HT-29 (cell line): ENCODE measurements around the gene CAMK1. TPM values are rescaled to one million over a fixed set of nuclear protein-coding genes. Genes with fewer than 3 reads are reported as not detected.

Experiments used
- DNase-seq: peaks from one replicate; pipeline ENCODE4 v3.0.0-alpha.2; 2015; ENCODE audit warnings: low spot score
- total RNA-seq: library from RNA; depleted of rRNA; stranded (reverse); fragments of >200 nt; shearing (Covaris generic); gene quantifications from 2 replicates; pipeline ENCODE4 v1.2.3, GENCODE V29; 2014

Gene CAMK1
- total RNA-seq, 1 experiment from 2014 or later: 3.2 TPM

DNA sequence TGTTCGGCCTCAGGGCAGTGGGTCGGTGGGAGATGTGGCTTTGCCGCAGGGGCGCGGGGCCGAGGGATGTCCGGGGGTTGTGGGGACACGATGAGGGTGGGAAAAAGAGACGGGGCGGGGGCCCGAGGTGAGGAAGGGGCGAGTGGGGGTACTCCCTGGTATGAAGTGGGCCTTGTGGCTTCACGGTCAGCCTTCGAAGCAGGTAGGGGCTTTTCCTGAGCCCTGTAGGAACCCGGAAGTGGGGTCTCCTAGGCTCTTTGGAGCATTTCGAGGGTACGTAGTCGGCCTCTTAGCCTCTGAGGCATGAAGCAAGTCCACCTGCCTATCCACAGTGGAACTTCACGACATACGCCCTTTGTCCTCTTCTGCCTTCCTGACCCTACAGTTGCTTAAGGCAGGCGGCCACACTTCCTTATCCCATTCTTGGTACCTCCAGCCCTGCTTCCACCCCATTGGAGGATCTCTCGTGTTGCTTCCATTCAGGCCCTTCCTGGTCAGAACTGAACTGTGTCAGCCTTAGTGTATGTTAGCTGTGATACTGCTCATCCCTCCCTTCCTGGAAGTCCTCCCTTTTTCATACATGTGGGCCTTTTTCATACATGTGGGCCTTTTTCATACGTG lies 23.5 kb upstream of the CAMK1 start:
- DNase-seq: peak; percentile 54

DNA sequence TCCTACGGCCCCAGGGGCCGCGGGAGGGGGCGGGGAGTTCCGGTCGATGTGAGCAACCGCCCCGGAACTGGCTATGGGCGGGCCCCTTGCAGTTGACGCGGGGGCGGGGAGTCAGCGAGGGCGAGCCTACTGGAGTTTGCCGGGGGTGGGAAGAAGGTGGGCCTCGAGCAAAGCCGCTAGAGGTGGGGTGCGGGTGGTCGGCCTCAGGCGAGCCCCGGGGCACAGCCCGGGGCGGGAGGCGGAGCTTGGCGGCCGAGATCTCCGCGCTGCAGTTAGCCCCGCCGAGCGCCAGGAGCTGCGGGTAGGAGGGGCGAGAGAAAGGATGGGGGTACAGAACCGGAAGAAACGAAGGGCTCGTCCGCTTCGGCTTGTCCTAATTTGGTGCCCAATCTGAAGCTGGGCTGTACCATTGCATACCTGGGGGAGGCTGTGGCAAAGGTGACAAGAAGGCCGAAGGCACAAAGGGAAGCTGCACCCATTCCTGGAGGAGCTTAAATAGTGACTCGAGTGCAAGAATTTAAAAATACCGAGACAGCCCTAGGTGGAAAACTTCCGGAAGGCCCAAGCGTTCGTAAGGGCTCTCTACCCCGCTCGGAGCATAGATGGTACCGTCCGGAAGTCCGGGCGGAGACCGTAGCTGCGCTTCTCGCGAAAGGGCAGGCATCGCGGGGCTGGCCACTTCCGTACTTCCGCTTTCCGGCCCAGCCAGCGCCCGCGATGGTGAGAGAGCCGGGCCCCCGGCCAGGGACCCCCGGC lies 22.8 kb upstream of the CAMK1 start, which contains the start of the genes ARPC4 and TADA3:
Gene ARPC4 (plus strand): TSS at position 678 of the 756 bp plus-strand sequence. CDS start 40 bp downstream, at position 718.
Gene TADA3 (minus strand): TSS at position 69 of the 756 bp plus-strand sequence. CDS start 1,007 bp downstream, outside the sequence.
- DNase-seq: peak; percentile 91

DNA sequence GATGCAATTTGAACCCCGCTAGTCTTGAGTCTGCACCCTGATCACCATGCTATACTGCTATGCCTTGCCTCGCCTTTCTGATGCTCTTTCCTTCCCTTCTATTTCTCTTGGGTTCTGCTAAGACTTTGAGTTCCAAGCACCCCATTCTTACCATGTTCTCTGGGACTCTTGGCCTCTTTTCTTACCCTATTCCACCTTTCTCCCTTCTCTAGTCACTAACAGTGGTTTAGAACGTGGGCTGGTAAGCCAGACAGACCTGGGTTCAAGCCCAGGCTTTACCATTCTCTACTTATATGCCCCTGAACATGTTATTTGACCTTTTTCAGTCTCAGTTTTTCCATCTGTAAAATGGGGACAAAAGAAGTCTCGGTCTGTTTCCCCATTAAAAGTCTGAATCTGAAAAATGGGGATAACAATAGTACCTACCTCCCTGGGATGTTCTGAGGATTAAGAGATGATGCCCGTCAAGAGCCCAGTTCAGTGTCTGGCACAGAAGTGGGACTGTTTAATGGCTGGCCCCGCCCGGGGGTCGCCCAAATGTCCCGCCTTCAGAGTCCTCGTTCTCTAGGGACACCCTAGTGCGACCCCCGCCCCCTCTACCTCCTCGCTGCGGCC lies 22.1 kb upstream of the CAMK1 start:
- DNase-seq: no peak

DNA sequence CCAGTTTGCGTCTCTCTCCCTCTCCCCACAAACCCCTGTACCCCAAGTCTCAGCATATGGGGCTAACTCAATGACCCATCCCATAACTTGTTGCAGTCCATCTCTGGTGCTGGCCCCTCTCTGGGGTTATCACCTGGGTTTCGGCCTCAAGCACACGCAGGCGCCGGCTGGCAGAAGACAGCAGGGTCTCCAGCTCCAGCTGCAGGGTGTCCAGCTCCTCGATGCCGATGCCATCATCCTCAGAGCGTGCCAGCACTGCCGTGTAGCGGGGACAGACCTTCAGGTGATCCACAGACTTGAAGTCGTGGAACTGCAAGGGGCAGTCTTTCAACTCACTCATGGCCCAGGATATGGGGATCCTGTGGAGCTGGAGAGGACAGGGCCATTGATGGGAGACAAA lies 21.4 kb upstream of the CAMK1 start:
- DNase-seq: no peak

DNA sequence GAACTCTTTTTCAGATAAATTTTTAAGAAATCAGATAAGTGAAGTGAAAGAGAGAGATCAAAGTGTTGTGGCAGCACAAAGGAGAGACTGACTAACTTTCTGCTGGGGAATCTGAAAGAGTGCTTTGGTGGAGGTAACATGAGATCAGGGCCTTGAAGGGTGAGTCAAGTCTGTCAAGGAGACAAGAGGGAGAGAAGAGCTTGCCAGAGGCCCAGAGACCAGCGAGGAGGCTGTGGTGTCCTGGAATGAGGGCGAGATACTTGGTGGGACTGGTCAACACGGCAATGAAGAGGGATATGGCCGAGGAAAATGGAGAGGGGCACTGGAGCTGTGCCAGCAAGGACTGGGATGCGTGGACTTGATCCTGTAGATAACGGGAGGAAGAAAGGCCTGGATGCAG lies 18.0 kb upstream of the CAMK1 start:
- no peak for DNase-seq

DNA sequence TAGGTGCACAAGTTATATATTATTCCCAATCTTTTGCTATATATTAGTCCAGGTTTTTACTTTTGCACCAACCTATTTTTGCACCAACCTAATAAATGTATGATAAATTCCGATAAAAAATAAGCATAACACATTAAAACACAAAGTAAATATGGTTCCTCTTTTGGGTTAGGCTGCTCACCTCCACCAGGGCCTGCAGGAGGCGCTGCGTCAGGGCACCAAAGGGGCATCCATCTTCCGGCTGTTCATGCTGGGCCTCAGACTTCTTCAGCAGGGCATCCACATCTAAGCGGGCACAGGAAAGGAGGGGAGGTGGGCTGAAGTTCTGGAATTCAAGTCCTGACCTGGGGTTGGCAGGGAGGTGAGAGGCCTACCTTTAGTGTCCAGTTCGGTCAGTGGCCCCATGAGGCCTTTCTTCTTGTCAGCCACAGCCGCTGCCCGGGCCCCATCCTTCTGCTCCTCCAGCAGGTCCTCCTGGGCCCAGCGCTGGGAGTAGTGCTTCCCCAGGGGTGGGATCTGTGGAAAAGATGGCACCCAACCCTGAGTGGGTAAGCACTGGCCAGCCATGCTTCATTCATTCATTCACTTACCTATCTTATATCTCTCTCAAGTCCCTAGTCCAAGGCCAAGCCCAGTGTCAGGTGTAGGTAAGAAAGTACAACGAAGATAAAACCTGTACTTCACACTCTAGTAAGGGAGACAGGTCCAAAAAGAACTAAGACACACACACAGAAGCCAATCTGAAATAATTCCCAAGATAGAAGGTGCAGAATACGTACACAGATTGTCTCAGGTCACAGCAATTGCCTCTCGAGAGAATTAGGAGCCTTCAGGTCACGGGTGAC lies 17.3 kb upstream of the CAMK1 start:
- no peak for DNase-seq

DNA sequence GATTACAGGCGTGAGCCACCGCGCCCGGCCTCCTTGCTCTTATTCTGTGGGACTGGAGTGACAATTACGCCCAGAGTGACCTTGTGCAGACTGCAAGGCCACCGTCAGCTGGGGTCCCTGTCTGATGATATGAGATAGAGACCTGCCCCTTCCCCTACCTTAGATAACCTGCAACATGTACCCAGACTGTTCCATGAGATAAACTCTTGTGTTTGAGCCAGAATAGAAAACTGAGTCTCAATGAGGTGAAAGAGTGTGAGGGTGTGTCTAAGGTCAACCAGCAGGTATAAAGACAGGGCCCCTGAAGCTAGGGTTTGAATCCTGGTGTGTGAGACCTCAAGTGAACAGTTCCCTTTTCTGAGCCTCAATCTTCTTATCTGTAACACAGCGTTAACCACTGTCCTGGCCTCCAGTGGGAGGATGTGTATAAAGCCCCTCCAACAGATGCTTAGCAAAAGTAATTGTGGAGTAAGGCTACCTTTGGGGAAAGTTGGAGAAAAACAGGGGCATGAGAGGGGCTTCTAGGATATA lies 16.5 kb upstream of the CAMK1 start:
- no peak for DNase-seq

DNA sequence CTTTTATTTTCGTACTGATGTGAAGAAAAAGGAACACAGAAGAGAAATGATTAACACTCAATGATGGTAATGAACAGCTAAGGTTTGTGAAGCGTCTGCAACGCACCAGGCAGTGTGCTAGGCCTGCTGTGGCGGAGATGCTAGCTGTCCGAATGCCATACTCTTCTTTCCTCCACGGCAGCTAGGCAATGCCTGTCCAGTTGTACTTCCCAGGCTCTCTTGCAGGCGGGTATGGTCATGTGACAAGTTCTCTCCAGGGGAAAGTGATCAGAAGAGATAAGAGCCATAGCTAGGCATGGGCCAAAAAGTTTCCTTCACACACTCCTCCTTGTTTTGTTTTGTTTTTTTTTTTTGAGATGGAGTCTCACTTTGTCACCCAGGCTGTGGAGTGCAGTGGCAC lies 15.9 kb upstream of the CAMK1 start:
- DNase-seq: no peak

DNA sequence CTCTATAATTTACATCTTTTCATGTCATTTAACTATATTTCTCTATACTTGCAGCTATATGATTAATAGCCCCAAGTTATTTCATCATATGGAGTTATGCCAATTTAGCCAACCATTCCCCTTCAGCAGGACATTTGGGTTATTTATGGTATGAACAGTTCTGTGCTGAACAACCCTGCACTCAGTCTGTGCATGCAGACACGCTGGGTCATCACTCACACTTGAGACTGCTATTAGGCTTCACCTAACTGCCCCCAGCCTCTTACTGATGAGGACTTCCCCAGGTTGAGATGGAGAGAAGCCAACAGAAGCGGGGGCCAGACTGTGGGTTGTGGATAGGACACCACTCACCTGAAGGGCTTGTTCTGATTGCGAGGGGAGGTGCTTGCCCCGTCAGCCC lies 15.2 kb upstream of the CAMK1 start:
- no peak for DNase-seq

DNA sequence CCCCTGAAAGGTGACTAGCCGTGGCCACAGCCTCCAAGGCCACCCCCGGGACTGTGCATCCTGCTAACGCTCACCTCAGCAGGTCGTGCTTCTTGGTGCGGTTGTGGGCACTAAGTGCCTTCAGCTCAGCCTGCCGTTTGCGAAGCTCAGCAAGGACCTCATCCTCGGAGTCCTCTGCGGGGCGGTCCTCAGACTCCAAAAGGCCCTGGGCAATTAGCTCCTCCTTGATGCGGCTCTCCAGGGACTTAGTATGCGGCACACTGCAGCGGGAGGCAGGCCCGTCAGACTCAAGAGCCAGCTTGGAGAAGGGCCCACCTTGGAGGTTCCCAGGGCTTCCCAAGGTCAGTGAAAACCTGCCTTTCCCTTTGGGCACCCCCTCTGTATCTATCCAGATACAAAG lies 14.2 kb upstream of the CAMK1 start:
- no peak for DNase-seq

DNA sequence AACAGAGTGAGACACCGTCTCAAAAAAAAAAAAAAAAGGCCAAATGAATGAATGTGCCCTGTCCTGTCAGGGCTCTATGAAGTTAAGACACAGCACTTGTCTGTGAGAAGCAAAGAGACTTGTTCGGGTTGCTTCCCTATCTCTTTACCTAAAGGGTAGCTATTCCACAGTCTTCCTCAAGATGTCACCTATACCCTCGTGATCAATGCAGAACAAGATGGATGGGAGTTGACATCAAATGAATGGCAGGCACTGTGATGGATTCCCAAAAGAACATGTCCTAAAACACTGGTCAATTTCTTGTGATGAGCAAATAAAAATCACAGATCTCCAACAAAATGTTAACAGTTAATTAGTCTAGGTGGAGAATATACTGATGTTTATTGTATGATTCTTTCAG lies 13.0 kb upstream of the CAMK1 start:
- DNase-seq: no peak

DNA sequence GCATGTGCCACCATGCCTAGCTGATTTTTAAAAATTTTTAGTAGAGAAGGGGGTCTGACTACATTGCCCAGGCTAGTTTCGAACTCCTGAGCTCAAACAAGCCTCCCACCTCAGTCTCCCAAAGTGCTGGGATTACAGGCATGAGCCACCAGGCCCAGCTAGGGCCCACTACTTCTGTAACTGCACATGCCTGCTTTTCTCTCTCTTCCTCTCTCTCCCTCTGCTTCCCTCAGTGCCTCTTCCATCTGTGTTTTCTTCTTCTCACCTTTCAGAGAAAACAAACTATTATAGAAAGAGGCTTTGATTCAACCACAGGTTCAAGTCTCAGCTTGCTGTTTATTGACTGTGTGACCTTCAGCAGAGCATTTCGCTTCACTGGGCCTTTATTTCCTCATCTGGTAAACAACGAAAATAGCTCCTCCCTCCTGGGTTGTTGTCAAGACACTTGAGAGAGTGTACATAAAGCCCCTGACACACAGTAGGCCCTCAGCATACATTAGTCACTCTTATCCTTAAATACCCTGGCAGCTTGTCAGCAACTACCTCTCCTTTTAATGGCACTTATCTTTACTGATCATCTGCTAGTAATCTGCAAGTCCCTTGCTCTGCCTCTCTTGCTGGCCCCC lies 12.3 kb upstream of the CAMK1 start:
- no peak for DNase-seq

DNA sequence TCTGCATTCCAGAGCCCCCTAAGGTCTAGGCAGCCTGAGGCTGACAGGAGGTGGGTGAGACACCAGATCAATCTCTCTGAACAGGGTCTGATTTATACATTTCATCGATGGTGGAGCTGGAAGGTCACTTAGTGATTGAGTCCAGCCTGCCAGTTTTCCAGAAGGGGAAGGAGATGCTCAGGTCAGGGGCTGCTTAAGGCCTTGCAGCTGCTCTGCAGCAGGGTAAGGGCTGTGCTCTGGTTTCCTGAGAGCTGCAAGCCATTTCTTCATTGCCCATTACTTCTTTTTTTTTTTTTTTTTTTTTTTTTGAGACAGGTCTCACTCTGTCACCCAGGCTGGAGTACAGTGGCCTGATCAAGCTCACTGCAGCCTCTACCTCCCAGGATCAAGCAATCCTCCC lies 11.8 kb upstream of the CAMK1 start:
- no peak for DNase-seq

DNA sequence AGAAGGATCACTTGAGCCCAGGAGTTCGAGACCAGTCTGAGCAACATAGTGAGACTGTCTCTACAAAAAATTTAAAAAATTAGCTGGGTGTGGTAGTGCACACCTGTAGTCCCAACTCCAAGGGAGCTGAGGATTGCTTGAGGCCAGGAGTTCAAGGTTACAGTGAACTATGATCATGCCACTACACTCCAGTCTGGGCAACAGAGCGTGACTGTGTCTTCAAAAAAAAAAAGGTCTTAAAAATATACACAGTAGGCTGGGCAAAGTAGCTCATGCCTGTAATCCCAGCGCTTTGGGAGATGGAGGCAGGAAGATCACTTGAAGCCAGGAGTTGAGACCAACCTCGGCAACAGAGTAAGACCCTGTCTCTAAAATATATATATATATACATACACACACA lies 11.2 kb upstream of the CAMK1 start:
- DNase-seq: no peak

DNA sequence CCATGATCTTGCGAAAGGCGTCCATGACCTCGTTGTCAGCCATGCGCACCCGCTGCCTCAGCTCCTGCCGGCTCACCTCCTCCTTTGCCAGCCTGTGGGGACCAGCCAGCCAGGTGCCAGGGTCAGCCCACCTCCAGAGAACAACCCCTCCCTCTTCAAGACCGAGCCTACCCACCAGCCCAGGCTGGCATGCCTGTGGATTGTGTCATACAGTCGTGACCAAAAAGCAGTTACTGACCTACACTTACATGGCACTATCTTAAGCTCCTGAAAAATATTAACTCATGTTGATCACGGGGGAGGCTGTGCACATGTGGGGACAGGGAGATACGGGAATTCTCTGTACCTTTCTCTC lies 10.7 kb upstream of the CAMK1 start:
- DNase-seq: no peak

DNA sequence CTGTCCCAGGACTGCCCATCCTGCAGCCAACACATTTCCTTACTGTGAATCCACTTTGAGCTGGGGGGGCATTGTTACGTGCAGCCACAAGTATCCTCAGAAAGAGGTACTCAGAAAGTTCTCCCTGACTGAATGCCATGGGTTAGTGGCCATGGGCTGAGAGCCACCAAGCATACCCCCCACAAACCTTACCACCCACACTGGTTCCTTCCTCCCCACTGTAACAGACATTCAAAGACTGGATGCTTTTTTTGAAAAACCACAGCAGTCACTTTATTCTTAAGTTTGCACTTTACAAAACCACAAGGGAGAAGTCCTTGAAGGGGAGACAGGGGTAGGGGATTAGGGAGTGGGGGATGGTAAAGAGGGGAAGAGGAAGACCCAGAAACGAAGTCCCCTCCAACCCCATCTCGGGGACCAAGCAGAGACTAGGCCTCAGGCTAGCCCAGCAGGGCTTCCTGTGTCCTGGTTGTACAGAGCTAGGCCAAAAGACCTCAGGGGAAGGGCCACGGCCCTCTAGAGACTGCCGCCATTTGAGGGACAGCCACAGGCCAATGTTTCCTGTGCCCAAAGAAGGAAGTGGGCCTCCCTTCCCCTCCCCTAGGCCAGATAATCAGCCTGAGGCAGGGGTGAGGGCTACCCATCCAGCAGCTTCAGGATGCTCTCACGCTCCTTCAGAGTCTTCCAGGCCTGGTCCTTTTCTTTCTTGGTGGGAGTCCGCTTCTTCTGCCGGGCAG lies 10.1 kb upstream of the CAMK1 start:
- no peak for DNase-seq

DNA sequence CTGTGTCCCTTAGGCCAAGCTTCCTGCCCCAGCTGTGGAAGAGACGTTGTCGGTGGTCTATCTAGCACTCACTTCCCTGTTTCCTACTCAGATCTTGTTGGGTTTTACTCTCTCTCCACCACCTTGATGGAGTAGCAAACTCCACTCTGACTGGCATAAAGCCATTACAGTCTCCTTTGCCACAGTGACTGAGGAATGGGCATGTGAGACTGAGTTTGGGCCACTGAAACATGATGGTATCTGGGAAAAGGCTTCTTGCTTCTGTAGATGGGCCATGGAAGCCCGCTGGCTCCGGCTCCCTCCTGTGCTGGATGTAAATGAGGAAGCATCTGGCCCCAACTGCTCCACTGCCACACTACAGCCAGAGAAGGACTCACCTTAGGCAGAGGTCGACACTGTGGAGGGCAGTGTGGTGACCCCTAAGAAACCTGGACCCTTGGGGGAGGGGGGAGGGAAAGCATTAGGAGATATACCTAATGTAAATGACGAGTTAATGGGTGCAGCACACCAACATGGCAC lies 9.4 kb upstream of the CAMK1 start:
- DNase-seq: no peak

DNA sequence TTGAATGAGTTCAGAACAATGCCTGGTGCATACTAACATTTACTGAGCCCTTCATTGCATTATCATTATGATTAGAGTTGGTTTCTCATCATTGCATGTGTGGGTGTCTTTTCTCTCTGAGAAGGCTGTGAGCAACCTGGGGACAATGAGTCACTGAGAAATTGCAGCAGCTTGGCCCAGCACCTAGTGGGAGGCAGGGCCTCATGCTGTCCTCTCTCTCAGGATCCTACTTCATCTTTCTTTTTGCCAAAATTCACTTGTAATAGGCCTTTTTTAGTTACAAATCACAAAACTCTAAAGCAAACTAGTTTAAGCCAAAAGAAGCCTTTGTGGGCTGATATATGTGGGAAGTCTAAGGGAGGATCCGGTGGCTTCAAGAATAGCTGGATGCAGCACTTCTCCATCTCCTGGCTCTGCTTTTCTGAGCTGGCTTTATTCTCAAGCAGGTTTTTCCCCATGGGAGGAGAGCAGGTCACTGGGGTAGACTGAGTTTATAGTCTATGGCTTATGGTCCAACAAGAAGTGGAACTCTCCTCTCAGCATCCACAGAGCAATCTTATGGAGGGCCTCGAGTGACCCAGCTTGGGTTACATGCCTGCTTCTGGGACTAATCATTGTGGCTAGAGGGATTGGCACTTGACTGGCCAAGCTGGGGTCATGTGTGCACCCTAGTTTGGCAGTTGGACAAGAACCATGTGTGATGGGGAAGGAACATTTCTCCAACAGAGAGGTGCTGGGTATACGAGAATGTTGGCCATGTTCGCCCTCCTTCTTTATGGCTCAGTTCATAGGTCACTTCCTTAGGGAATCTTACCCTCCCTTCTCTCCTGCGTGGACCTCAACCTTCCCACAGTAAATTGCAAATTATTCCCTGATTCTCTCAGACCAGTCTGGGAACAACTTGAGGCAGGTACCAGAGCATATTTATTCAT lies 8.7 kb upstream of the CAMK1 start:
- DNase-seq: no peak

DNA sequence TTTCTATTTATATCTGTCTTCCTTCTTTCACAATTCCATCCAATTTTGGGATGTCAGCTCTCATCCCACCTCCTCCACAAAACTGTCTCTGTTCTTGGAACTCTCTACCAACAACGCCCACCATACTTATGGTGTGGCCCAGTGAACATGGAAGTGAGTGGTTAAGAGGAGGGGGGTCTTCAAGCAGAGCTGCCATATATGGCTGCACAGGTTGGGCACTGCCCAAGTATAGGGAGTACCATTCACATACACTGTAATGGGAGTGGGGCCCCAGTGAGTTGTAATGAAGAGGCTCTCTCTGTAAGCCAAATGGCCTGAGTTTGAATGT lies 7.9 kb upstream of the CAMK1 start:
- no peak for DNase-seq
